ENCODE measurements around the gene STPG1.

- no peak for TF ChIP-seq KDM4B (CRISPR knock-in tag; IDR thresholded peaks at IDR 0.05)
- TF ChIP-seq KMT2A (CRISPR knock-in tag; IDR thresholded peaks at IDR 0.05) = no peak
- TF ChIP-seq EEA1 (CRISPR knock-in tag; IDR thresholded peaks at IDR 0.05; ENCODE audit: borderline replicate concordance) = no peak
- TF ChIP-seq ZNF776 (CRISPR knock-in tag; IDR thresholded peaks at IDR 0.05) = no peak
- TF ChIP-seq, protein P1, sequence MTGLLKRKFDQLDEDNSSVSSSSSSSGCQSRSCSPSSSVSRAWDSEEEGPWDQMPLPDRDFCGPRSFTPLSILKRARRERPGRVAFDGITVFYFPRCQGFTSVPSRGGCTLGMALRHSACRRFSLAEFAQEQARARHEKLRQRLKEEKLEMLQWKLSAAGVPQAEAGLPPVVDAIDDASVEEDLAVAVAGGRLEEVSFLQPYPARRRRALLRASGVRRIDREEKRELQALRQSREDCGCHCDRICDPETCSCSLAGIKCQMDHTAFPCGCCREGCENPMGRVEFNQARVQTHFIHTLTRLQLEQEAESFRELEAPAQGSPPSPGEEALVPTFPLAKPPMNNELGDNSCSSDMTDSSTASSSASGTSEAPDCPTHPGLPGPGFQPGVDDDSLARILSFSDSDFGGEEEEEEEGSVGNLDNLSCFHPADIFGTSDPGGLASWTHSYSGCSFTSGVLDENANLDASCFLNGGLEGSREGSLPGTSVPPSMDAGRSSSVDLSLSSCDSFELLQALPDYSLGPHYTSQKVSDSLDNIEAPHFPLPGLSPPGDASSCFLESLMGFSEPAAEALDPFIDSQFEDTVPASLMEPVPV (CRISPR knock-in tag; IDR thresholded peaks at IDR 0.05) = no peak
- TF ChIP-seq NR2C2 (CRISPR knock-in tag; IDR thresholded peaks at IDR 0.05; ENCODE audit: borderline replicate concordance) = no peak
- no peak for TF ChIP-seq MAFG (CRISPR knock-in tag; IDR thresholded peaks at IDR 0.05)
- TF ChIP-seq TBX3 (IDR thresholded peaks at IDR 0.05; ENCODE audit: borderline replicate concordance) = no peak
- TF ChIP-seq CTCF (CRISPR knock-in tag; IDR thresholded peaks at IDR 0.05) = no peak
- no peak for TF ChIP-seq ZMYM3 (CRISPR knock-in tag; IDR thresholded peaks at IDR 0.05)
- TF ChIP-seq, protein P2, sequence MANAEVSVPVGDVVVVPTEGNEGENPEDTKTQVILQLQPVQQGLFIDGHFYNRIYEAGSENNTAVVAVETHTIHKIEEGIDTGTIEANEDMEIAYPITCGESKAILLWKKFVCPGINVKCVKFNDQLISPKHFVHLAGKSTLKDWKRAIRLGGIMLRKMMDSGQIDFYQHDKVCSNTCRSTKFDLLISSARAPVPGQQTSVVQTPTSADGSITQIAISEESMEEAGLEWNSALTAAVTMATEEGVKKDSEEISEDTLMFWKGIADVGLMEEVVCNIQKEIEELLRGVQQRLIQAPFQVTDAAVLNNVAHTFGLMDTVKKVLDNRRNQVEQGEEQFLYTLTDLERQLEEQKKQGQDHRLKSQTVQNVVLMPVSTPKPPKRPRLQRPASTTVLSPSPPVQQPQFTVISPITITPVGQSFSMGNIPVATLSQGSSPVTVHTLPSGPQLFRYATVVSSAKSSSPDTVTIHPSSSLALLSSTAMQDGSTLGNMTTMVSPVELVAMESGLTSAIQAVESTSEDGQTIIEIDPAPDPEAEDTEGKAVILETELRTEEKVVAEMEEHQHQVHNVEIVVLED (CRISPR knock-in tag; IDR thresholded peaks at IDR 0.05; ENCODE audit: borderline replicate concordance) = no peak
- TF ChIP-seq YY1 (IDR thresholded peaks at IDR 0.05; ENCODE audit: insufficient read depth, insufficient replicate concordance, low read depth, low read length) = no peak
- no peak for TF ChIP-seq ZNF737 (CRISPR knock-in tag; IDR thresholded peaks at IDR 0.05; ENCODE audit: borderline replicate concordance)
- TF ChIP-seq ISX (CRISPR knock-in tag; conservative IDR thresholded peaks at IDR 0.05) = no peak
These were observed 49.0 kb downstream of the STPG1 start for GRCh38 chr1:24364605-24364974.

Measured in HepG2 (cell line).